ENCODE results near the gene SPRY2. TPM values are rescaled to one million over a fixed set of nuclear protein-coding genes. Genes with fewer than 3 reads are reported as not detected.

Gene SPRY2
- total and polyA plus RNA-seq, 2 of the 13 experiments (the other 11 are each of a cell fraction or from before 2014, with no cell fraction given), result 7.4 to 25.1 TPM

DNA sequence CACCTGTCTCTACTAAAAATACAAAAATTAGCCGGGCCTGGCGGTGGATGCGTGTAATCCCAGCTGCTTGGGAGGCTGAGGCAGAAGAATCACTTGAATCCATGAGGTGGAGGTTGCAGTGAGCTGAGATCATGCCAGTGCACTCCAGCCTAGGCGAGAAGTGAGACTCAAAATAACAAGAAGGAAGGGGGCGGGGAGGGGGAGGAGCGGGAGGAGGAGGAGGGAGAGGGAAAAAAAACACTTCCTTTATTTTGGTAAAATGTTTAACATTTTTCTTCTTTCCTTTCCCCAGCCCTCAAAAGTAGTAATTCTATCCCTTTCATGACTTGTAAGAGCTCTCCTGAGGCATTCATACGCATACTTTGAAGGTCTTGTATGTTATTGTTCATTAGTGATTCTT, 44.3 kb downstream of the SPRY2 start:
- Histone ChIP-seq H3K9me3 (ENCODE audit: low read length) (no peaks in the 10 kb centered on the region), H3K36me3 (replicated peaks in 1 of 2; ENCODE audit: control insufficient read depth in 1 of 2, insufficient read depth in 2 of 2, low read length in 2 of 2) (no peaks in the 10 kb centered on the region), H3K27ac (ENCODE audit: extremely low read length, insufficient read depth, low read length) (no peak overlapping the region), H3K4me1 (ENCODE audit: insufficient read depth, low read length) (no peaks in the 10 kb centered on the region), H3K27me3 (ENCODE audit: control insufficient read depth in 1 of 2, insufficient read depth in 2 of 2, low read length in 2 of 2) (no peaks in the 10 kb centered on the region; a peak in 1 of 5 replicates), H3K9ac (ENCODE audit: insufficient read depth, low read depth, low read length) (no peak overlapping the region), H3K79me2 (ENCODE audit: insufficient read depth, low read length) (no peaks in the 10 kb centered on the region), H4K20me1 (ENCODE audit: insufficient read depth, low read length) (no peaks in the 10 kb centered on the region), H2AFZ (ENCODE audit: low read length) (no peak overlapping the region), H3K4me3 (replicated peaks in 1 of 3; ENCODE audit: insufficient read depth in 1 of 3, low read depth in 2 of 3, low read length in 3 of 3) (no peak overlapping the region), H3K4me2 (ENCODE audit: low read depth, low read length) (no peak overlapping the region)
- ATAC-seq, result no peak
- ChIA-PET POLR2A (no interaction called here), CTCF (ENCODE audit: low intra/inter-chr PET ratio, low total read pairs) (no interaction called here)
- intact Hi-C loops (cut with micrococcal nuclease; ENCODE audit: unreplicated experiment) (no loop called here), in situ Hi-C loops (cut with HindIII; ENCODE audit: extremely low pct_ligation_motif_present, low pct_unique_long_range_greater_than_20kb) (no loop called here)
- FAIRE-seq, result no peak
- no TSS peak for BruUV-seq (replicated peaks)
- WGBS (ENCODE audit: low lambda C conversion rate), result 81% methylated on average over 7 of the region's 7 CpGs
- no peak for DNase-seq (ENCODE audit: low spot score)
- TF ChIP-seq ATF1 (CRISPR knock-in tag; IDR thresholded peaks at IDR 0.05), result no peak
- no peak for TF ChIP-seq YEATS4 (CRISPR knock-in tag; IDR thresholded peaks at IDR 0.05; ENCODE audit: borderline replicate concordance)
- TF ChIP-seq NRL (CRISPR knock-in tag; IDR thresholded peaks at IDR 0.05; ENCODE audit: borderline replicate concordance), result no peak
- TF ChIP-seq ZNF703 (CRISPR knock-in tag; IDR thresholded peaks at IDR 0.05; ENCODE audit: borderline replicate concordance), result no peak
- TF ChIP-seq, protein P1, sequence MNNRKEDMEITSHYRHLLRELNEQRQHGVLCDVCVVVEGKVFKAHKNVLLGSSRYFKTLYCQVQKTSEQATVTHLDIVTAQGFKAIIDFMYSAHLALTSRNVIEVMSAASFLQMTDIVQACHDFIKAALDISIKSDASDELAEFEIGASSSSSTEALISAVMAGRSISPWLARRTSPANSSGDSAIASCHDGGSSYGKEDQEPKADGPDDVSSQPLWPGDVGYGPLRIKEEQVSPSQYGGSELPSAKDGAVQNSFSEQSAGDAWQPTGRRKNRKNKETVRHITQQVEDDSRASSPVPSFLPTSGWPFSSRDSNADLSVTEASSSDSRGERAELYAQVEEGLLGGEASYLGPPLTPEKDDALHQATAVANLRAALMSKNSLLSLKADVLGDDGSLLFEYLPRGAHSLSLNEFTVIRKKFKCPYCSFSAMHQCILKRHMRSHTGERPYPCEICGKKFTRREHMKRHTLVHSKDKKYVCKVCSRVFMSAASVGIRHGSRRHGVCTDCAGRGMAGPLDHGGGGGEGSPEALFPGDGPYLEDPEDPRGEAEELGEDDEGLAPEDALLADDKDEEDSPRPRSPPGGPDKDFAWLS (CRISPR knock-in tag; IDR thresholded peaks at IDR 0.05; ENCODE audit: borderline replicate concordance), result no peak
- TF ChIP-seq ZNF318 (CRISPR knock-in tag; IDR thresholded peaks at IDR 0.05), result no peak
- TF ChIP-seq ZNF329 (CRISPR knock-in tag; IDR thresholded peaks at IDR 0.05; ENCODE audit: low read depth), result no peak

Data from HepG2 (cell line).